GM12878 (cell line): ENCODE results near the gene CEP126.

Experiments used
- BCLAF1 ChIP-seq: fragments of 450-650 bp; IDR thresholded peaks from 2 replicates; pipeline ENCODE4 v1.6.1; 2017; ENCODE audit warnings: antibody characterized with exemption, mild to moderate bottlenecking, moderate library complexity
- CTCF ChIP-seq, 3 experiments: IDR thresholded peaks in 2 of 3; conservative IDR thresholded peaks in 1 of 3; 2 replicates each; pipeline ENCODE4 v1.5.1; 2011; ENCODE audit warnings: low read depth in 3 of 3, low read length in 3 of 3, mild to moderate bottlenecking in 3 of 3, control low read depth in 2 of 3, moderate library complexity in 2 of 3, inconsistent platforms in 1 of 3, mixed read lengths in 1 of 3; ENCODE audit not compliant: control insufficient read depth in 2 of 3, insufficient read depth in 1 of 3; ENCODE audit errors: extremely low read depth in 1 of 3
- DPF2 ChIP-seq: fragments of 450-650 bp; IDR thresholded peaks from 2 replicates; pipeline ENCODE4 v1.6.1; 2017; ENCODE audit warnings: mild to moderate bottlenecking
- SUPT20H ChIP-seq: IDR thresholded peaks from 2 replicates; pipeline ENCODE4 v1.6.1; 2011; ENCODE audit warnings: low read depth, mild to moderate bottlenecking, low read length, moderate library complexity, borderline replicate concordance; ENCODE audit not compliant: control insufficient read depth

- no peak for TF ChIP-seq CTCF (IDR thresholded peaks at IDR 0.05 in 2 of 3, conservative IDR thresholded peaks at IDR 0.05 in 1 of 3; ENCODE audit: control insufficient read depth in 2 of 3, extremely low read depth in 1 of 3, insufficient read depth in 1 of 3, low read depth in 3 of 3, low read length in 3 of 3)
- no peak for TF ChIP-seq SUPT20H
- no peak for TF ChIP-seq DPF2
- no peak for TF ChIP-seq BCLAF1
Measured at GRCh38 chr11:101993172-101993571, 78.4 kb downstream of the CEP126 start.
